C4-2B (cell line): Measurements from ENCODE around the gene NLK.

Experiments
- ZFX ChIP-seq: fragments of 450-650 bp; IDR thresholded peaks from 2 replicates; pipeline ENCODE4 v1.6.1; 2017
- TF ChIP-seq, protein P1 (sequence below): fragments of 450-650 bp; conservative IDR thresholded peaks from 2 replicates; pipeline ENCODE4 v1.5.1; 2017; ENCODE audit warnings: mild to moderate bottlenecking

DNA sequence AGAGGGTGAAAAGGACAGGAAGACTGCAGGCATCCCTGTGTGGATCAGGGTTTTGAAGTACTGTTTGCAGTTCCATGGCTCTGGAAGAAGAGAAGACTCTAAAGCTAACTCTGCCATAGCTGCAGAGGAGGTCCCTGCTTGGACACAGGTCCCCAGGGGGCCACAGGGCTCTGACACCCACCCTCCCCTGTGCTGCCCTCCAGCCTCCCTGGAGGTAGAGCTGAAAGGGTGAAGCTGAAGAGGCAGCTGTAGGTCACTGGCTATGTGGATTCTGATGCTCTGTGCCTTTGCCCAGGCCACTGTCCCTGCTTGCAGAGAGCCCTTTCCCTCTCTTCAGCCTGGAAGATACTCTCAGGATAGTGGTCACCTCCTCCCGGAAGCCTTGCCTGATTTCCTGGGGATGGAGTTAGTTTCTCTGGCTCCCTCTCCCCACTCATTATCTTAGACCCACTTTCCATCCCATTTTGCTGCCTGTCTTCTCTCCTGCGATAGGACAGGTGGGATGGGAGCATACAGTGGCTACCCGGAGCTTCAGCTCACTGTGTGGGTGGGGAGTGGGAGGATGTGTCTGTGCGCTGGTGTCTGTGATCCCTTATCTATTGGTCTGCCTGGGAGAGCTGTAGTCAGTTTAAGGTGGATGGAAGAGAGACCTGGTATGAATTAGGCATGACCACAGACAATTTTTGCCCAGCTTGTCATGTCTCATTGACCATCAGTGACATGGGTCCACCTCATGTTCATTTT is 186.7 kb downstream of the NLK start:
- TF ChIP-seq, protein P1, sequence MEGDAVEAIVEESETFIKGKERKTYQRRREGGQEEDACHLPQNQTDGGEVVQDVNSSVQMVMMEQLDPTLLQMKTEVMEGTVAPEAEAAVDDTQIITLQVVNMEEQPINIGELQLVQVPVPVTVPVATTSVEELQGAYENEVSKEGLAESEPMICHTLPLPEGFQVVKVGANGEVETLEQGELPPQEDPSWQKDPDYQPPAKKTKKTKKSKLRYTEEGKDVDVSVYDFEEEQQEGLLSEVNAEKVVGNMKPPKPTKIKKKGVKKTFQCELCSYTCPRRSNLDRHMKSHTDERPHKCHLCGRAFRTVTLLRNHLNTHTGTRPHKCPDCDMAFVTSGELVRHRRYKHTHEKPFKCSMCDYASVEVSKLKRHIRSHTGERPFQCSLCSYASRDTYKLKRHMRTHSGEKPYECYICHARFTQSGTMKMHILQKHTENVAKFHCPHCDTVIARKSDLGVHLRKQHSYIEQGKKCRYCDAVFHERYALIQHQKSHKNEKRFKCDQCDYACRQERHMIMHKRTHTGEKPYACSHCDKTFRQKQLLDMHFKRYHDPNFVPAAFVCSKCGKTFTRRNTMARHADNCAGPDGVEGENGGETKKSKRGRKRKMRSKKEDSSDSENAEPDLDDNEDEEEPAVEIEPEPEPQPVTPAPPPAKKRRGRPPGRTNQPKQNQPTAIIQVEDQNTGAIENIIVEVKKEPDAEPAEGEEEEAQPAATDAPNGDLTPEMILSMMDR: no peak
- TF ChIP-seq ZFX: no peak
